ENCODE data around the gene ASB15. TPM values are rescaled to one million over a fixed set of nuclear protein-coding genes. Genes with fewer than 3 reads are reported as not detected.

ASB15 gene
- polyA plus RNA-seq, 1 experiment = not detected

GRCh38 chr7:123657304-123657685, 55.7 kb downstream of the ASB15 start:
- TF ChIP-seq CTCF (IDR thresholded peaks at IDR 0.05; ENCODE audit: low read depth, low read length) = no peak
- H3K27me3 ChIP-seq (ENCODE audit: control insufficient read depth, insufficient read depth, low read length) = no peaks in the 10 kb centered on the region
- H3K4me3 ChIP-seq (ENCODE audit: low read depth, low read length) = no peak overlapping the region
- POLR2A ChIA-PET = no interaction called here
- H3K27ac ChIP-seq (ENCODE audit: low read depth, low read length) = no peak overlapping the region
- no peak for DNase-seq (ENCODE audit: low read depth, low spot score)
- no peaks in the 10 kb centered on the region for H3K9me3 ChIP-seq (ENCODE audit: control insufficient read depth, insufficient read depth, low read length)
- CTCF ChIA-PET = no interaction called here

DNA sequence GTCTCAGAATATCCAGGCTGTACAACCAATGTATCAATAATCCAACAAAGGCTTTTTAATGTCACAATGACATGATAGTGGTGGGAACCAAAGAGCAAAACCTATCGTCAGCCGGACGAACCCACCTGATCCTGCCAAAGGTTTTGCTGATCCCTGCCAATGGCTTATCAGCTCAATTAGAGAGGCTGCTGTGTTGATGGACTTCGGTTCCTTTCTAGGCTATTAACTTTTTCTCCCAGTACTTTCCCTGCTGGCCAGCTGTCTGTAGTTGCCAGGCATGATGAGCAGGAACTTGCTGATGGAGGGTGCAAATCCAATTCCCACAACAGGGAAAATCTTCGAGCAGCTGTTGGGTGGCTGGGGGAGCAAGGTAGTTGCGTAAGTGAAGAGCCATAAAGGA, 56.4 kb downstream of the ASB15 start:
- Histone ChIP-seq H3K27ac (ENCODE audit: low read depth, low read length) (no peak overlapping the region), H3K27me3 (ENCODE audit: control insufficient read depth, insufficient read depth, low read length) (no peaks in the 10 kb centered on the region), H3K4me3 (ENCODE audit: low read depth, low read length) (no peak overlapping the region), H3K9me3 (ENCODE audit: control insufficient read depth, insufficient read depth, low read length) (no peaks in the 10 kb centered on the region)
- ChIA-PET CTCF (no interaction called here), POLR2A (no interaction called here)
- no peak for DNase-seq (ENCODE audit: low read depth, low spot score)
- TF ChIP-seq CTCF (IDR thresholded peaks at IDR 0.05; ENCODE audit: low read depth, low read length) = no peak

GRCh38 chr7:123660514-123661354, 59.1 kb downstream of the ASB15 start:
- CTCF ChIA-PET = interaction anchor here (0.9 to 1.5 kb wide), 3 partner anchors 22 to 138 kb away, joined by 3 to 4 read pairs (median 3); no protein-coding TSS in a partner anchor

DNA sequence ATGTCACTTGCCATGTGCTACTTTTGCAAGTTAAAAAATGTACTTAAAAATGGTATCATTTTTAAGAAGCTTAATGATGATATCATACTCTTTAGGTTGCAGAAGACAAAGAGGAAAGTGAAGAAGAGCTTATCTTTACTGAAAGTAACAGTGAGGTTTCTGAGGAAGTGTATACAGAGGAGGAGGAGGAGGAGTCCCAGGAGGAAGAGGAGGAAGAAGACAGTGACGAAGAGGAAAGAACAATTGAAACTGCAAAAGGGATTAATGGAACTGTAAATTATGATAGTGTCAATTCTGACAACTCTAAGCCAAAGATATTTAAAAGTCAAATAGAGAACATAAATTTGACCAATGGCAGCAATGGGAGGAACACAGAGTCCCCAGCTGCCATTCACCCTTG, 60.1 kb downstream of the ASB15 start:
- no peaks in the 10 kb centered on the region for H3K27me3 ChIP-seq (ENCODE audit: control insufficient read depth, insufficient read depth, low read length)
- H3K27ac ChIP-seq (ENCODE audit: low read depth, low read length) = no peak overlapping the region
- no peak overlapping the region for H3K4me3 ChIP-seq (ENCODE audit: low read depth, low read length)
- ChIA-PET POLR2A (no interaction called here), CTCF (interaction anchor here (0.5 to 1.5 kb wide), 4 partner anchors 21 to 207 kb away, joined by 3 to 4 read pairs (median 3); no protein-coding TSS in a partner anchor)
- no peak for DNase-seq (ENCODE audit: low read depth, low spot score)
- H3K9me3 ChIP-seq (ENCODE audit: control insufficient read depth, insufficient read depth, low read length) = no peaks in the 10 kb centered on the region
- no peak for TF ChIP-seq CTCF (IDR thresholded peaks at IDR 0.05; ENCODE audit: low read depth, low read length)

More at GRCh38 chr7:123660514-123661354, 59.1 kb downstream of the ASB15 start:
- Histone ChIP-seq H3K27me3 (ENCODE audit: control insufficient read depth, insufficient read depth, low read length) (no peaks in the 10 kb centered on the region), H3K4me3 (ENCODE audit: low read depth, low read length) (no peak overlapping the region), H3K9me3 (ENCODE audit: control insufficient read depth, insufficient read depth, low read length) (no peaks in the 10 kb centered on the region), H3K27ac (ENCODE audit: low read depth, low read length) (no peak overlapping the region)
- no peak for DNase-seq (ENCODE audit: low read depth, low spot score)
- no peak for TF ChIP-seq CTCF (IDR thresholded peaks at IDR 0.05; ENCODE audit: low read depth, low read length)
- POLR2A ChIA-PET = no interaction called here

- no peak overlapping the region for H3K27ac ChIP-seq (ENCODE audit: low read depth, low read length)
- H3K4me3 ChIP-seq (ENCODE audit: low read depth, low read length) = no peak overlapping the region
- DNase-seq (ENCODE audit: low read depth, low spot score) = no peak
- CTCF ChIA-PET = interaction anchor here (1.2 to 1.5 kb wide), 2 partner anchors 38 to 136 kb away, joined by 3 read pairs; no protein-coding TSS in a partner anchor
- no peaks in the 10 kb centered on the region for H3K9me3 ChIP-seq (ENCODE audit: control insufficient read depth, insufficient read depth, low read length)
- POLR2A ChIA-PET = no interaction called here
- H3K27me3 ChIP-seq (ENCODE audit: control insufficient read depth, insufficient read depth, low read length) = no peaks in the 10 kb centered on the region
- no peak for TF ChIP-seq CTCF (IDR thresholded peaks at IDR 0.05; ENCODE audit: low read depth, low read length)
Measured at GRCh38 chr7:123662293-123662692, 60.7 kb downstream of the ASB15 start.
